CD4-positive, CD25-positive, alpha-beta regulatory T cell (primary cell): ENCODE data around the gene HS1BP3. TPM values are rescaled to one million over a fixed set of nuclear protein-coding genes. Genes with fewer than 3 reads are reported as not detected.

Source experiments
- ATAC-seq, 2 donors: fragments of 150-1000 bp; cut with Tn5 transposase; one replicate each; pipeline ENCODE4 v1.10.0; 2021; ENCODE audit warnings: low read depth in 2 of 2, moderate number of reproducible peaks in 2 of 2, moderate library complexity in 1 of 2
- DNase-seq, 3 donors: peaks; one replicate each; pipeline versions ENCODE4 v3.0.0 to v3.0.0-alpha.2; 2012 to 2022; ENCODE audit warnings: mixed read lengths in 1 of 3
- H3K27ac ChIP-seq: one replicate; pipeline ENCODE4 v1.7.0; 2013; ENCODE audit warnings: mild to moderate bottlenecking, low read length; ENCODE audit not compliant: insufficient read depth, poor library complexity, severe bottlenecking
- H3K27me3 ChIP-seq: one replicate; pipeline ENCODE4 v1.7.0; 2013; ENCODE audit warnings: low read length; ENCODE audit not compliant: control insufficient read depth, insufficient read depth
- H3K36me3 ChIP-seq: one replicate; pipeline ENCODE4 v1.7.0; 2013; ENCODE audit warnings: mild to moderate bottlenecking, low read length, moderate library complexity; ENCODE audit not compliant: control insufficient read depth, insufficient read depth
- H3K4me1 ChIP-seq: 2 replicates; pipeline ENCODE4 v1.7.0; 2013; ENCODE audit warnings: mild to moderate bottlenecking, low read length; ENCODE audit not compliant: insufficient read depth, control insufficient read depth, poor library complexity, severe bottlenecking
- H3K4me3 ChIP-seq: one replicate; pipeline ENCODE4 v1.7.0; 2013; ENCODE audit warnings: low read depth, mild to moderate bottlenecking, low read length, moderate library complexity
- H3K9me3 ChIP-seq, 2 experiments: 1 replicate in 1 of 2; 2 replicates in 1 of 2; pipeline ENCODE4 v1.7.0; 2013; ENCODE audit warnings: low read length in 2 of 2, mild to moderate bottlenecking in 1 of 2, moderate library complexity in 1 of 2; ENCODE audit not compliant: control insufficient read depth in 2 of 2
- H3K27ac Mint-ChIP-seq, 3 donors: one replicate each; pipeline ENCODE4 v1.8.0; 2020 to 2022; ENCODE audit warnings: mild to moderate bottlenecking in 3 of 3, mixed read lengths in 3 of 3, moderate library complexity in 2 of 3
- H3K27me3 Mint-ChIP-seq: one replicate; pipeline ENCODE4 v1.8.0; 2022; ENCODE audit warnings: mild to moderate bottlenecking, mixed read lengths
- H3K36me3 Mint-ChIP-seq: one replicate; pipeline ENCODE4 v1.8.0; 2020; ENCODE audit warnings: mixed read lengths
- H3K4me1 Mint-ChIP-seq, 4 donors: one replicate each; pipeline ENCODE4 v1.8.0; 2020 to 2022; ENCODE audit warnings: mixed read lengths in 4 of 4, mild to moderate bottlenecking in 1 of 4
- H3K4me3 Mint-ChIP-seq, 4 donors: one replicate each; pipeline ENCODE4 v1.8.0; 2020 to 2022; ENCODE audit warnings: mild to moderate bottlenecking in 4 of 4, mixed read lengths in 4 of 4, moderate library complexity in 3 of 4
- H3K9me3 Mint-ChIP-seq, 7 donors: one replicate each; pipeline ENCODE4 v1.8.0; 2020 to 2022; ENCODE audit warnings: mixed read lengths in 7 of 7, mild to moderate bottlenecking in 3 of 7, moderate library complexity in 2 of 7
- polyA plus RNA-seq, 4 donors: library from polyadenylated mRNA; unstranded; fragments of 300-500 nt; fragmentation: Illumina TruSeq; gene quantifications; one replicate each; pipeline ENCODE4 v1.2.3, GENCODE V29; 2021
- total RNA-seq: library from RNA; stranded (reverse); gene quantifications from one replicate; pipeline ENCODE4 v1.2.3, GENCODE V29; 2022

The HS1BP3 gene
- total and polyA plus RNA-seq, 5 donors from 2014 or later = 13.6 to 22.5 (median 20.5) TPM

DNA sequence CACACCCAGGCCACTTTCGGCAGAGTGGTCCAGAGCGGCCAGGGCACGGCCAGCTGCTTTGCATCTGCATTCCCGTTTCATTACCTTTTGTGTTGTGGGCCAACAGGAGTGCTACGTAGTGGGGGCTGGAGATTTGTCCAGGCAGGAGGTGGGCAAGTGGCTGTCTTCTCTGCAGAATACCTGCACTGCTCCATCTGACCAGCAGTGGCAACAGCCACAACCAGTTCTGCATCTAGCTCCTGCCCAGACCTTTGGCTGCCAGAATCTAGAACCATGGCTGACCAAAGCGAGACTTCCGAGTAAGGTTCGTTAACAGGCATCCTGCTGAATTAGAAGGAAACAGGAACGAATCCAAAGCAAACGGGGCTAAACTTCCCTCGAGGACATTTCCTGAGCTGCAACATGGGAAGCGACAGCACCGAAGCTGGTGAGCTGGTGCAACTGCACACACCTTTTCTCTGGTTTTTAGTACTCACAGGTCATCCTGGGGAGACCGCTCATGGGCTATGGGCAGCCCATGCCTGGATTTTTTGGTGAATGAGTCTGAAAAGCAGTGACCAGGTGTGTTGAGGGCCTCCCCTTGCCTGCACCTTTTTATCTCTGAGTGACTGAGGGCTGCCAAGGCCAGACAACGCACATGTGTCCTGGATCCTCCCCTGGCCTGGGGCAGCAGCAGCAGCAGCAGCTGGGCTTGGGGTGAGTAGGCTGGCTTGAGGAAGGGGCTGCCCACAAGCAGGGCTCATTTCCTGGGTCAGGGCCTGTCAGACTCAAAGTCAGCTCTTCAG, 26.6 kb upstream of the HS1BP3 start:
- Mint-ChIP-seq H3K9me3 (no peaks in the 10 kb centered on the region), H3K36me3 (peaks cover 13% of the 10 kb centered on the region), H3K27ac (peak overlapping the region in 2 of 3 donors; percentile 20 to 55), H3K4me1 (peaks cover 0 to 4% (median 2%) of the 10 kb centered on the region in 4 donors), H3K27me3 (peaks cover 18% of the 10 kb centered on the region), H3K4me3 (no peak overlapping the region)
- ATAC-seq = no peak
- Histone ChIP-seq H3K27me3 (peaks cover 8% of the 10 kb centered on the region), H3K4me1 (peaks cover 2% of the 10 kb centered on the region), H3K36me3 (peaks cover 6% of the 10 kb centered on the region), H3K27ac (no peak overlapping the region), H3K4me3 (no peak overlapping the region), H3K9me3 (no peaks in the 10 kb centered on the region)
- no peak for DNase-seq

- H3K27me3 Mint-ChIP-seq = peaks cover 27% of the 10 kb centered on the region
- DNase-seq (no peak), ATAC-seq (no peak)
- H3K27ac Mint-ChIP-seq = peak overlapping the region in 1 of 3 donors; percentile 11
- Histone ChIP-seq H3K4me3 (no peak overlapping the region), H3K9me3 (no peaks in the 10 kb centered on the region), H3K27me3 (peaks cover 10% of the 10 kb centered on the region), H3K36me3 (peaks cover 6% of the 10 kb centered on the region), H3K4me1 (no peaks in the 10 kb centered on the region), H3K27ac (no peak overlapping the region)
- H3K4me3 Mint-ChIP-seq = peak overlapping the region in 1 of 4 donors; percentile 18
- H3K36me3 Mint-ChIP-seq = peaks cover 6% of the 10 kb centered on the region
- H3K4me1 Mint-ChIP-seq = peaks cover 0 to 6% (median 2%) of the 10 kb centered on the region in 4 donors
- H3K9me3 Mint-ChIP-seq = peaks cover 0 to under 1% (median 0%) of the 10 kb centered on the region in 7 donors
These were observed 25.7 kb upstream of the HS1BP3 start for GRCh38 chr2:20676353-20677215.

DNA sequence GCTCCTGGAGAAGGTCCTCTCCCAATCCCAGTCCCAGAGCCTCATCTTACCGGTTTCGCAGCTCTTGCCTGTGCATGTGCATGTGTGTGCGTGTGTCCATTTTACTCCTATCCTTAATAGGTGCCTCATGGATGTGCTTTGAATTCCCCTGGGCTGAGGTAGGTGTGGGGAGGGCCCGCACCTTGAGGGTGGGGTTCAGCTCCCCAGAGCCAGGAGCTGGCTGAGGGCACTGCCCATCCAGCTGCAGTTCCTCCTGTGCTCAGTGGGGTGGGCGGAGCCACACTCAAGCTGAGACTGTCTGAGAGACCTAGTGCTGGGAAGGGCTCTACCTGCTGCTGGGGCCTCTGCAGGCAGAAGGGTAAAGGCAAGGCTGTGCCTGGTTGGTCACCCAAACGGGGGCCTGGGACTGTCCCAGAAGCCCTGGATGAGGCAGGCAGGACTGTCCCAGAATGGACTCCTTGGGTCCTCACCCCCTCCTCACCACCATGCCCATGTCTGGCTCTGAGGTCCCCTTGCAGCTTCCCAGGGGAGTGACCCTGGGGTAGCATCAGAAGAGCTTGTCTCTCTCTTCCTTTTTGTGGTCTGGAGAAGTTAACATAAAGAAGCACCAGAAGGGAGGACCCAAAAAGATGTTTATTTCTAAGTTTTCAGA, 24.9 kb upstream of the HS1BP3 start:
- ATAC-seq (peak; percentile 49 to 57), DNase-seq (peak in 1 of 3 donors; percentile 34)
- Mint-ChIP-seq H3K4me3 (peak overlapping the region in 1 of 4 donors; percentile 27), H3K27me3 (peaks cover 34% of the 10 kb centered on the region), H3K9me3 (peaks cover 0 to 4% (median 0%) of the 10 kb centered on the region in 7 donors), H3K27ac (no peak overlapping the region), H3K4me1 (peaks cover 0 to 6% (median 3%) of the 10 kb centered on the region in 4 donors), H3K36me3 (peaks cover 6% of the 10 kb centered on the region)
- peaks cover 3% of the 10 kb centered on the region for H3K36me3 ChIP-seq
- no peak overlapping the region for H3K4me3 ChIP-seq
- no peak overlapping the region for H3K27ac ChIP-seq
- no peaks in the 10 kb centered on the region for H3K9me3 ChIP-seq
- H3K27me3 ChIP-seq = peaks cover 10% of the 10 kb centered on the region
- H3K4me1 ChIP-seq = peaks cover 4% of the 10 kb centered on the region

GRCh38 chr2:20674974-20675679, 24.2 kb upstream of the HS1BP3 start:
- peaks cover 0 to 4% (median 0%) of the 10 kb centered on the region in 7 donors for H3K9me3 Mint-ChIP-seq
- H3K27me3 Mint-ChIP-seq = peaks cover 35% of the 10 kb centered on the region
- H3K4me1 Mint-ChIP-seq = peaks cover 0 to 6% (median 3%) of the 10 kb centered on the region in 4 donors
- Histone ChIP-seq H3K4me3 (no peak overlapping the region), H3K36me3 (no peaks in the 10 kb centered on the region), H3K9me3 (no peaks in the 10 kb centered on the region), H3K4me1 (peaks cover 4% of the 10 kb centered on the region), H3K27ac (no peak overlapping the region), H3K27me3 (peaks cover 10% of the 10 kb centered on the region)
- DNase-seq = no peak
- peaks cover 6% of the 10 kb centered on the region for H3K36me3 Mint-ChIP-seq
- peak overlapping the region in 1 of 3 donors; percentile 96 for H3K27ac Mint-ChIP-seq
- ATAC-seq = no peak
- no peak overlapping the region for H3K4me3 Mint-ChIP-seq

- Histone ChIP-seq H3K36me3 (no peaks in the 10 kb centered on the region), H3K27ac (no peak overlapping the region), H3K4me1 (peaks cover 4% of the 10 kb centered on the region), H3K9me3 (no peaks in the 10 kb centered on the region), H3K4me3 (no peak overlapping the region), H3K27me3 (peaks cover 12% of the 10 kb centered on the region)
- H3K27ac Mint-ChIP-seq = no peak overlapping the region
- H3K9me3 Mint-ChIP-seq = peaks cover 0 to 4% (median 0%) of the 10 kb centered on the region in 7 donors
- DNase-seq = no peak
- H3K4me1 Mint-ChIP-seq = peaks cover 0 to 10% (median 4%) of the 10 kb centered on the region in 4 donors
- no peak for ATAC-seq
- peaks cover 42% of the 10 kb centered on the region for H3K27me3 Mint-ChIP-seq
- no peak overlapping the region for H3K4me3 Mint-ChIP-seq
- H3K36me3 Mint-ChIP-seq = peaks cover 2% of the 10 kb centered on the region
These were observed 23.5 kb upstream of the HS1BP3 start for GRCh38 chr2:20674309-20674965.

DNA sequence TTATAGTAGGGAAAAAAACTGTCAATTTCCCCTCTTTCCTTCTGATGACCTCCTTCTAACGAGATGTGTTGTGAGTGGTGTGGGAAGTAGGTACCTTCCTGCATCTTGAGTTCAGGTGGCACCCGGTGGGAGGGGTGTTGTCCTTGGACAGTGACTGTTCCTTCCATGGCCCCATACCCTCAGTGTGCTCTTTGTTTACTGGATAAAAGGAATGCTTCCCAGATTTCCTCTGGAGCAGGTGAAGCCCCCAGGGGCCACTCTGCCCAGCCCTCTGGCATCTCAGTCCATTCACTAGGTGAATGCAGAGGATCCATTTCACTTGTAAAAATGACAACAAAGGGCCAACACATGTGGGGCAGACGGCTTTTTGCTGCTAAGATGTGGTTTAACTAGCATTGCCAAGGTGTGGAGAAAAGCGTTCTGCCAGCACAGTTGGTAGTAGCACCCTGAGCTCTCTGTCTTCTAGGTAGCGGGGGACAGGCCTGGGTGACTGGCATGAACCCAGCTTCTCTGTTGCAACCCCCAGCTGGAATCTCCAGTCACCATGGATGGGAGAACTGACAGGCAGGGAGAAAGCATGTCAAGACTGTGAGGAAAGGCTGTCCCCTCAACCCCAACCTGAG, 22.9 kb upstream of the HS1BP3 start:
- peaks cover 0 to 4% (median 0%) of the 10 kb centered on the region in 7 donors for H3K9me3 Mint-ChIP-seq
- no peak overlapping the region for H3K4me3 ChIP-seq
- H3K36me3 Mint-ChIP-seq = no peaks in the 10 kb centered on the region
- no peaks in the 10 kb centered on the region for H3K36me3 ChIP-seq
- peaks cover 0 to 12% (median 4%) of the 10 kb centered on the region in 4 donors for H3K4me1 Mint-ChIP-seq
- no peak overlapping the region for H3K27ac Mint-ChIP-seq
- ATAC-seq (no peak), DNase-seq (no peak)
- H3K4me3 Mint-ChIP-seq = no peak overlapping the region
- peaks cover 17% of the 10 kb centered on the region for H3K27me3 ChIP-seq
- H3K27ac ChIP-seq = no peak overlapping the region
- H3K4me1 ChIP-seq = peaks cover 4% of the 10 kb centered on the region
- peaks cover 49% of the 10 kb centered on the region for H3K27me3 Mint-ChIP-seq
- H3K9me3 ChIP-seq = no peaks in the 10 kb centered on the region
